ES-I3 (cell line): ENCODE measurements around the gene ZNF688.
"Not testable (repeated sequence)": the region's sequence is repeated elsewhere in the genome, so short reads cannot be mapped to it uniquely, and the experiment has no call there.

Experiments
- H3K36me3 ChIP-seq: 2 replicates; pipeline ENCODE4 v1.6.1; 2013; ENCODE audit warnings: mild to moderate bottlenecking, low read length, control low read depth, moderate library complexity; ENCODE audit not compliant: insufficient read depth
- H3K4me1 ChIP-seq: 2 replicates; pipeline ENCODE4 v1.6.1; 2013; ENCODE audit warnings: mild to moderate bottlenecking, control low read depth, low read length; ENCODE audit not compliant: insufficient read depth
- H3K9ac ChIP-seq: 2 replicates; pipeline ENCODE4 v1.6.1; 2013; ENCODE audit warnings: low read depth, mild to moderate bottlenecking, low read length, moderate library complexity
- H3K9me3 ChIP-seq: 2 replicates; pipeline ENCODE4 v1.6.1; 2013; ENCODE audit warnings: mild to moderate bottlenecking, low read length, moderate library complexity; ENCODE audit not compliant: control insufficient read depth, insufficient read depth

ZNF688 gene

GRCh38 chr16:30539000-30539964 is 32.2 kb downstream of the ZNF688 start:
- no peak overlapping the region for H3K9ac ChIP-seq

DNA sequence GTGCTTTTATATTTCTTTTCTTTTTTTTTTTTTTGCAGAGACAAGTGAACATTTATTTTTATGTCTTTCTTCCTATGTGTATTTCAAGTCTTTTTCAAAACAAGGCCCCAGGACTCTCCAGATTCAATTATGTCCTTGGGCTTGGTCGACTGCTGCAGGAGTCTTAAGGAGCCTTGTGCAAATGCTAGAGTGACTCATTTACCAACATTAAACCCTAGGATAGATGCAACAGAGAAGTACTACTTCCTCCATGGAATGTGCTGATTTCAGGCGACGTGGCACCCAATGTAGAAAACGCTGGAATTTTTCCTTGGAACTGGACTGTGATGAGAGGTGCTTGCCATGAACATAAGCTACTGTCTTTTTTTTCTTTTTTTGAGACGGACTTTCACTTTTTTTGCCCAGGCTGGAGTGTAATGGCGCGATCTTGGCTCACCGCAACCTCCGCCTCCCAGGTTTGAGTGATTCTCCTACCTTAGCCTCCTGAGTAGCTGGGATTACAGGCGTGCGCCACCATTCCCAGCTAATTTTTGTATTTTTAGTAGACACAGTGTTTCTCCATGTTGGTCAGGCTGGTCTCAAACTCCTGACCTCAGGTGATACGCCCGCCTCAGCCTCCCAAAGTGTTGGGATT is 35.0 kb downstream of the ZNF688 start:
- H3K36me3 ChIP-seq, H3K9me3 ChIP-seq, H3K4me1 ChIP-seq: not testable (repeated sequence)
- H3K9ac ChIP-seq: peak overlapping the region; percentile 90

More at GRCh38 chr16:30539000-30539964, 32.2 kb downstream of the ZNF688 start:
- Histone ChIP-seq H3K36me3 (no peaks in the 10 kb centered on the region), H3K4me1 (peaks cover 24% of the 10 kb centered on the region), H3K9me3 (no peaks in the 10 kb centered on the region)

DNA sequence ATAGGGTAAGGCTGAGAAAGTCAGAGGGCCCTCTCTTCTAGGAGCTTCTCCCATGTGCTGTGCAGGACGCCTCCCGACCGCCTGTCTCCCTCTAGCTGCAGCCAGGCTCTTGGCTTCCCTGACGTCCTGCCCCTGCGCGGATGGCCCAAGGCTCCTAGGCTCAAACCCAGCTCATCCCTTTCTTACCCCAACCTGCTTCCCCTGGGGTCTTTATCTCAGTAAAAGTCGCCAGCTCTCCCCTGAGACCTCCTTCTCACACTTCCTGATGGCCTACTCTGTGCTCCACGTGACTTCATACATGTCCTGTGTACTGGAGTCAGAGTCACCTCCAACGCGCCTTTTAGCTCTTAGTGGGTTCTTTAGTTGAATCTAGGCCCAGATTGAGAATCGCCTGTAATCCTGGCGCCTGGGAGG is 35.7 kb downstream of the ZNF688 start:
- H3K4me1 ChIP-seq: no peaks in the 10 kb centered on the region; the same call in 1 of the 2 replicates
- H3K9me3 ChIP-seq: no peaks in the 10 kb centered on the region
- peak overlapping the region; percentile 90 for H3K9ac ChIP-seq
- 0 out of 2 replicates have a peak, but pooled peaks cover 2% of the 10 kb centered on the region for H3K36me3 ChIP-seq

DNA sequence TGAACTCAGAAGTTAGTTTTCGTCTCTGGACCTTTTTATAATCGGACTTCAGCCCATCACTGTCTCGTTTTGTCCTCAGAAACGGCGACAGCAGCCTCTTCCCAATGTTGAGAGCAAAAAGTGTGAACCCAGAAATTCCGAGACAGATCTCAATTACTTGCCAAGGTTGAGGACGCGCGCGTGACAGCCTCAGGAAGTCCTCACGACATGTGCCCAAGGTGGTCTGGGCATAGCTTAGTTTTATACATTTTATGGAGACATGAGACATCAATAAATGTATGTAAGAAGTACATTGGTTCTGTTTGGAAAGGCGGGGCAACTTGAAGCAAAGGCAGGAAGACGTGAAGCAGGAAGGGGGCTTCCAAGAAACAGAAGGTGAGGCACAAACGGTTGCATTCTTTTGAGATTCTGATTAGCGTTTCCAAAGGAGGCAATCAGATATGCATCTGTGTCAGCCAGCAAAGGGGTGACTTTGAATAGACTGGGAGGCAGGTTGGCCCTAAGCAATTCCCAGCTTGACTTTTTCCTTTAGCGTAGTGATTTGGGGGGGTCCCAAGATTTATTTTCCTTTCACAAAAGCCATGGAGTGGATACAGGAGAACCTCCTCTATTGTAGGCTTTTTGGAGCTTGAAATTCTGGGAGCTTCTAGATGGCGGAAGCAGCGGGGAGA is 36.3 kb downstream of the ZNF688 start:
- no peaks in the 10 kb centered on the region for H3K9me3 ChIP-seq
- 0 out of 2 replicates have a peak, but pooled peaks cover 3% of the 10 kb centered on the region for H3K36me3 ChIP-seq
- H3K4me1 ChIP-seq: no peaks in the 10 kb centered on the region; the same call in 1 of the 2 replicates
- H3K9ac ChIP-seq: peak overlapping the region; percentile 90

DNA sequence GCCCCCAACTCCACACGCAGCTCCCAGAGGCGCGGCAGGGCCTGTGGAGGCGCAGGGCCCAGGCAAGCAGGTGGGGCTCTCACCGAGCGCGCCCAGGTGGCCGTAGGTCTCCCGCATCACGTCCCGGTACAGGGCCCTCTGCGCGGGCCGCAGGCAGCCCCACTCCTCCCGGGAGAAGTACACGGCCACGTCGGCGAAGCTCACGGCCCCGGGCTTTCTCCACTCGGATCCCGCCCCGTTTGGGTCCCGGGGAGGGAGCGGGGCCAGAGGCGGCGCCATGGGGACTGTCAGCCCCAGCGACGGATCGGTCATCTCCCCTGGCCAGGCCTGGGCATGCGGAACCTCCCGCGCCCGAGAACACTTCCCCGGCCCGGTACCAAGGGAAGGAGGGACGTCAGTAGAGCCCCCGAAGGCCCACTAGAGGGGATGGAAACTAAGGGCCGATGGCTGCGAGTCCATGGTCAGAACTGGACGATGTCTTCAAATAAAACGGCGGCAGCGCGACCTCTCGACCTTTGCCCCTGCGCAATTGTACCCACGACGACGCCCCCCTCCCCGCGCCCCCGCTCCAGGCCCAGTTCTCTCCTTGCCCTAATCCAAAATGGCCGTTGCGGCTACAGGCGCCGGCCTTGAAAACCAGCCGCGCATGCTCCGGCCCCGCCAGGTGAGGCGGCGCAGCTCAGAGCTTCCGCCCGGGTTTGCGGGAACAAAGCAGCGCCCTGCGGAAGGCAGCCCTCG is 37.0 kb downstream of the ZNF688 start, which contains the start of gene ZNF747:
ZNF747 (minus strand) TSS at position 491 of the 738 bp plus-strand sequence; CDS start at position 312, 179 bp downstream.
- H3K4me1 ChIP-seq: no peaks in the 10 kb centered on the region; the same call in 1 of the 2 replicates
- H3K9me3 ChIP-seq: no peaks in the 10 kb centered on the region
- peak within 1 kb of the TSS; percentile 90 for H3K9ac ChIP-seq
- H3K36me3 ChIP-seq: 0 out of 2 replicates have a peak, but pooled peaks cover 3% of the 10 kb centered on the region

DNA sequence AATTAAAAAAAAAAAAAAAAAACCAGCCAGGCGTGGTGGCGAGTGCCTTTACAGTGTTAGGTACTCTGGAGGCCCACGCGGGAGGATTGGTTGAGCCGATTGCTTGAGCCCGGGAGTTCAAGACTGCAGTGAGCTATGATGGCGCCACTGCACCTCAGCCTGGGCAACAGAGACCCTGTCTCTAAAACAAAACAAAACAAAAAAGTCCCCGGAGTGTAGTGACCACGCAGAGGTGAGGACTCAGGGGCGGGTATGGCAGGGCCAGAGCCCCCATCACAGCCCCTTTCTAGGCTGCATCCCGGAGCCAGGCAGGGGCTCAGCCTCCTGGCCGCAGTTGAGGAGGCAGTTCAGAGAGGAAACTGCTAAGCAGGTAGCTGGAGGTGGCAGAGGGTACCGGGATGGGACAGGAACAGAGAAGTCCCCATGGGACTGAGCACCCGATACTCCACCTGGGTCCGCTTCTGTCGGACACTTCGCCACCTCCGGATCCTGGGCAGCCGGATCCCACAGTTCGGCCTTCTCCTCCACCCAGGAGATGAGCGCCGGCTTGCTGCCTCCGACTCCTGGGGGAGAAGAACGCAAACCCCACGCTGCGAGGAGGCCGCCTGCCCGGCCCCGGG is 37.7 kb downstream of the ZNF688 start:
- no peaks in the 10 kb centered on the region for H3K9me3 ChIP-seq
- no peaks in the 10 kb centered on the region; the same call in 1 of the 2 replicates for H3K4me1 ChIP-seq
- 0 out of 2 replicates have a peak, but pooled peaks cover 3% of the 10 kb centered on the region for H3K36me3 ChIP-seq
- peak overlapping the region; percentile 90 for H3K9ac ChIP-seq

GRCh38 chr16:30533146-30533522 is 38.4 kb downstream of the ZNF688 start:
- 0 out of 2 replicates have a peak, but pooled peaks cover 3% of the 10 kb centered on the region for H3K36me3 ChIP-seq
- H3K9ac ChIP-seq: no peak overlapping the region; the same call in 1 of the 2 replicates
- no peaks in the 10 kb centered on the region for H3K9me3 ChIP-seq
- no peaks in the 10 kb centered on the region; the same call in 1 of the 2 replicates for H3K4me1 ChIP-seq

DNA sequence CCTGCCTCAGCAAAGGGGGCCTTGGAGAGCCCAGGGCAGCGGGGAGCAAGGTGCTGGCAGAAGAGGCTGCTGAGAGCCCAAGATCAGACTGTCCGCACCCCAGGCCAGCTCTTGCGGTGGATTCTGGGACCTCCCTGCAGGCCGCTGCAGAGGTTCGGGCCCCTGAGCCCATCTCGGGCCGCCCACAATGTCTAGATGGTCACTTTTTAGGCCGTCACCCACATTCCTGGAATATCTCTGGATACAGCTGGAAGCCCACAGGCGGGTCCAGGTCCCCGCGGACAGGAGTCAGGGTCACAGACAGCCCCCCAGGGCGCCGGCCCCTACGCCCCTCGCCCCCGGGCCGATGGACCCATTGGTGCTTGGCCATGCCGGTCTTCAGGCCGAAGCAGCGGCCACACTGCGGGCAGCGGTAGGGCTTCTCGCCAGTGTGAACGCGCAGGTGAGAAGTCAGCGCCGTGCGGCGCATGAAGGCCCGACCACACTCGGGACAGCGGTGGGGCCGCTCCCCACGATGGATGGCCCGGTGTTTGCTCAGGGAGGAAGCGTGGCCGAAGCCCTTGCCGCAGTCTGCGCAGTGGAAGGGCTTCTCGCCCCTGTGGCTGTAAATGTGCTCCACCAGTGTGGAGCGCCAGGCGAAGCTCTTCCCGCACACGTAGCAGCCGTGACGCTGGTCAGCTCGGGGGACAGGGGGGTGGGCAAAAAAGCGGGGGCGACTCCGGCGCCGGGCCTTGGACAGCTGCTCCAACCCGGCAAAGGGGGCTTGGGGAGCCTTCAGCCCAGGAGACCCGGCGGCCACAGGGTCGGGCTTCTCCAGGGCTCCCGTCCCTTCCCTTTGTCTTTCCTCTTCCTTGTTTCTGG is 39.0 kb downstream of the ZNF688 start:
- Histone ChIP-seq H3K9me3 (no peaks in the 10 kb centered on the region), H3K36me3 (0 out of 2 replicates have a peak, but pooled peaks cover 3% of the 10 kb centered on the region), H3K9ac (no peak overlapping the region), H3K4me1 (peaks cover 5% of the 10 kb centered on the region)

DNA sequence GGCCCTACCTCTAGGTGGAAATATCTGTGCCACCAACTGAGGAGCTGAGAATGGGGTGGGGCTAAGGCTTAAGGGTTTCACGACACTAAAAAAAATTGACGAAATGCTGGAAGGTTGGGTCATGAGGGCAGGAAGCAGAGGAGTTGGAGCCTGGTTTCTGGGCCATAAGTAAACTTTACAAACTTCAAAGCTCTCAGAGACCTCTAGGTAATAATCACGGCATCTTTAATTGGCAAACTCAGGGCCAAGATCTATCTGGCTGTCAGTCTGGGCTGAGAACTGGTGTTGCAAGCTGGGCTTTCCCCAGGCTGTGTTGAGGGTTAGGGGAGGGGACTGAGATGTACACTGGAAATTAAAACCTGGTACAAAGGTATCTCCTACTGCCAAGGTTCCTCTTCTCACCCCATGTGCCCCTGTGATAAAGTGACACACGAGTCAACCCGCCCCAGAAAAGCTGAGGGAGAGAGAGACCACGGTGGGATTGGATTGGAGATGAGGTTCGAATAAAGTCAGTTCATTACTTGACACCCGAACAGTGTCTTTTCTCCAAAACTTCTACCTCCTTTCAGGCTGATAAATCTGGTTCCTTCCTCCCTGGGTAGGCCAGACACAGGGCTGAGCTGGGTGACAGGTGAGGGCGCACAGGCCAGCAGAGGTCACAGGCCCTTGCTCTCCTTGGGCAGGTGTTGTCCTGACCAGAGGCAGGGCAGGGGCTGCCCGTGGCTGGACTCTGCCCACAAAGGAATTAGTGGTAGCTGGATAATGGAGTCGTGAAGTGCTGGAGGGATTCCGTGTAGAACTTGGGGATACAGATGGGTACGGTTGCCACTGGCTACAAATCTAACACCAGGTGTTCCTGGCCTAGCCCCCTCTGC is 41.1 kb downstream of the ZNF688 start:
- no peak overlapping the region for H3K9ac ChIP-seq
- H3K9me3 ChIP-seq: no peaks in the 10 kb centered on the region
- H3K4me1 ChIP-seq: peaks cover 5% of the 10 kb centered on the region
- 0 out of 2 replicates have a peak, but pooled peaks cover 3% of the 10 kb centered on the region for H3K36me3 ChIP-seq

- Histone ChIP-seq H3K9me3 (no peaks in the 10 kb centered on the region), H3K36me3 (0 out of 2 replicates have a peak, but pooled peaks cover 3% of the 10 kb centered on the region), H3K9ac (no peak overlapping the region), H3K4me1 (peaks cover 5% of the 10 kb centered on the region)
These were observed 42.6 kb downstream of the ZNF688 start for GRCh38 chr16:30528799-30529457.

GRCh38 chr16:30527635-30528178 is 43.8 kb downstream of the ZNF688 start:
- Histone ChIP-seq H3K9ac (peak overlapping the region; percentile 100), H3K4me1 (peaks cover 5% of the 10 kb centered on the region), H3K9me3 (no peaks in the 10 kb centered on the region), H3K36me3 (0 out of 2 replicates have a peak, but pooled peaks cover 3% of the 10 kb centered on the region)
